ENCODE results near the gene PRDM16.
A peak's percentile ranks its signal among the peaks of the same experiment; 100 is the strongest.

The PRDM16 gene

DNA sequence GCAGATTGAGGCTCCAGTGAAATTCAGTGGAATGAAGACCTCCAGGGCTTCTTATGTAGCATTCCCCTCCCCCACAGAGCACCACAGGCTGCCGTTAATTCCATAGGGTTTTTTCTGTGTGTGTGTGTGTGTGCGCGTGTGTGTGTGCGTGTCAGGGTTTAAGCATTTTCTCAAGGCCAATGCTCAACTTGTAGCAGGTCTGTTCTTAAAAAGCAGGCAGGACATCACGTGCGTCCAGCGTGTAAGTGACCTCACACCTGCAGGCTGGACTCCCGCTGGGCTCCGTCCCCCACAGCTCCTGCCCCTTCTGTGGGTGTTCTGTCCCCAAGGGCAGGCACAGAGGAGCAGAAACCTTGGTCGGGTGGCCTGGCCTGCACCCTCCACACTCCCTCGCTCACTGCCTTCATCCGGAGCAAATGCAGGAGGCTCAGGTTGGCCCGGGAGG lies 5.3 kb downstream of the PRDM16 start:
- DNase-seq: no peak
- Histone ChIP-seq H4K91ac (ENCODE audit: low read length) (no peak overlapping the region), H3K79me1 (replicated peaks; ENCODE audit: low read length, poor library complexity, severe bottlenecking) (no peaks in the 10 kb centered on the region), H3K9me3 (ENCODE audit: control insufficient read depth, low read length) (no peaks in the 10 kb centered on the region), H3K14ac (ENCODE audit: low read length in 2 of 2) (no peak overlapping the region), H3K4ac (ENCODE audit: low read depth in 1 of 2, low read length in 2 of 2) (no peak overlapping the region), H2BK12ac (ENCODE audit: low read length in 2 of 2) (no peak overlapping the region), H2AK5ac (ENCODE audit: low read length, severe bottlenecking) (no peak overlapping the region), H3K4me1 (ENCODE audit: control insufficient read depth, insufficient read depth, low read depth, low read length) (peaks cover 6% of the 10 kb centered on the region), H3K27me3 (ENCODE audit: control insufficient read depth in 1 of 2, insufficient read depth in 1 of 2, low read length in 2 of 2) (peaks cover 45 to 84% of the 10 kb centered on the region in 2 experiments), H4K8ac (ENCODE audit: low read length) (no peak overlapping the region), H3K4me3 (ENCODE audit: insufficient read depth in 1 of 2, low read depth in 1 of 2, low read length in 2 of 2) (no peak overlapping the region), H3K23ac (ENCODE audit: low read length in 2 of 2) (no peak overlapping the region), H3K4me2 (ENCODE audit: low read length, poor library complexity, severe bottlenecking) (no peak overlapping the region), H2BK5ac (ENCODE audit: low read depth, low read length, poor library complexity, severe bottlenecking) (no peak overlapping the region), H3K36me3 (ENCODE audit: control insufficient read depth in 1 of 2, insufficient read depth in 2 of 2, low read depth in 1 of 2, low read length in 2 of 2) (no peaks in the 10 kb centered on the region), H2BK15ac (ENCODE audit: low read depth, poor library complexity, severe bottlenecking) (no peak overlapping the region), H2BK120ac (ENCODE audit: low read depth, low read length) (no peak overlapping the region), H3K9ac (ENCODE audit: low read length) (no peak overlapping the region), H3K18ac (ENCODE audit: low read depth in 1 of 2, low read length in 2 of 2) (no peak overlapping the region), H2AFZ (ENCODE audit: low read depth, low read length) (no peak overlapping the region), H3K27ac (ENCODE audit: low read length, poor library complexity, severe bottlenecking) (no peak overlapping the region)
- WGBS: 74% methylated on average over 13 of the region's 13 CpGs

DNA sequence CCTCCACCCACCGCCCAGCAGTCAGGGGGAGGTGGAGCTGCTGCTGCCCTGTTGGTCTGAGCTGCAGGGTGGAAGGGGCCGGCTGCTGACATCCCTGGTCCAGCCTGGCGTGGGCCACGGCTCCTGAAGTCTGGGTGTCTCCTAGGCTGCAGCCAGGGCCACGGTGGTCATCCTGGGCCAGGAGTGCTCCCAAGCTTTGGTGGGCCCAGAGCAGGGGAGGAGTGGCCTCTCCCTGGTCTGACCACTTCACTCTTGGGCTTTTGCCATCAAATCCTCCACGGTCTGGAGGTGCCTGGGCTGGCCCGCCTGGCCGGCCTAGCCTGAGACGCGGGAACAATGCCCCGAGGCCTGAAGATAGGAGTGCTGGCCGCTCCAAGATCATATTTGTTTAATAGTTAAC lies 5.8 kb downstream of the PRDM16 start:
- H3K27me3 ChIP-seq (ENCODE audit: control insufficient read depth in 1 of 2, insufficient read depth in 1 of 2, low read length in 2 of 2): peaks cover 45 to 89% of the 10 kb centered on the region in 2 experiments
- 86% methylated on average over 11 of the region's 12 CpGs for WGBS
- H2AK5ac ChIP-seq (ENCODE audit: low read length, severe bottlenecking): no peak overlapping the region
- H2AFZ ChIP-seq (ENCODE audit: low read depth, low read length): no peak overlapping the region
- H2BK120ac ChIP-seq (ENCODE audit: low read depth, low read length): no peak overlapping the region
- no peak overlapping the region for H3K27ac ChIP-seq (ENCODE audit: low read length, poor library complexity, severe bottlenecking)
- H3K9ac ChIP-seq (ENCODE audit: low read length): no peak overlapping the region
- no peak overlapping the region for H2BK5ac ChIP-seq (ENCODE audit: low read depth, low read length, poor library complexity, severe bottlenecking)
- no peak overlapping the region for H4K91ac ChIP-seq (ENCODE audit: low read length)
- H3K79me1 ChIP-seq (replicated peaks; ENCODE audit: low read length, poor library complexity, severe bottlenecking): no peaks in the 10 kb centered on the region
- no peak overlapping the region for H2BK15ac ChIP-seq (ENCODE audit: low read depth, poor library complexity, severe bottlenecking)
- H3K14ac ChIP-seq (ENCODE audit: low read length in 2 of 2): no peak overlapping the region
- no peaks in the 10 kb centered on the region for H3K9me3 ChIP-seq (ENCODE audit: control insufficient read depth, low read length)
- H4K8ac ChIP-seq (ENCODE audit: low read length): no peak overlapping the region
- no peak overlapping the region for H3K4me3 ChIP-seq (ENCODE audit: insufficient read depth in 1 of 2, low read depth in 1 of 2, low read length in 2 of 2)
- H3K4ac ChIP-seq (ENCODE audit: low read depth in 1 of 2, low read length in 2 of 2): no peak overlapping the region
- no peak overlapping the region for H3K23ac ChIP-seq (ENCODE audit: low read length in 2 of 2)
- DNase-seq: no peak
- no peak overlapping the region for H3K4me2 ChIP-seq (ENCODE audit: low read length, poor library complexity, severe bottlenecking)
- H2BK12ac ChIP-seq (ENCODE audit: low read length in 2 of 2): no peak overlapping the region
- H3K4me1 ChIP-seq (ENCODE audit: control insufficient read depth, insufficient read depth, low read depth, low read length): peaks cover 4% of the 10 kb centered on the region
- H3K18ac ChIP-seq (ENCODE audit: low read depth in 1 of 2, low read length in 2 of 2): no peak overlapping the region
- no peaks in the 10 kb centered on the region for H3K36me3 ChIP-seq (ENCODE audit: control insufficient read depth in 1 of 2, insufficient read depth in 2 of 2, low read depth in 1 of 2, low read length in 2 of 2)

DNA sequence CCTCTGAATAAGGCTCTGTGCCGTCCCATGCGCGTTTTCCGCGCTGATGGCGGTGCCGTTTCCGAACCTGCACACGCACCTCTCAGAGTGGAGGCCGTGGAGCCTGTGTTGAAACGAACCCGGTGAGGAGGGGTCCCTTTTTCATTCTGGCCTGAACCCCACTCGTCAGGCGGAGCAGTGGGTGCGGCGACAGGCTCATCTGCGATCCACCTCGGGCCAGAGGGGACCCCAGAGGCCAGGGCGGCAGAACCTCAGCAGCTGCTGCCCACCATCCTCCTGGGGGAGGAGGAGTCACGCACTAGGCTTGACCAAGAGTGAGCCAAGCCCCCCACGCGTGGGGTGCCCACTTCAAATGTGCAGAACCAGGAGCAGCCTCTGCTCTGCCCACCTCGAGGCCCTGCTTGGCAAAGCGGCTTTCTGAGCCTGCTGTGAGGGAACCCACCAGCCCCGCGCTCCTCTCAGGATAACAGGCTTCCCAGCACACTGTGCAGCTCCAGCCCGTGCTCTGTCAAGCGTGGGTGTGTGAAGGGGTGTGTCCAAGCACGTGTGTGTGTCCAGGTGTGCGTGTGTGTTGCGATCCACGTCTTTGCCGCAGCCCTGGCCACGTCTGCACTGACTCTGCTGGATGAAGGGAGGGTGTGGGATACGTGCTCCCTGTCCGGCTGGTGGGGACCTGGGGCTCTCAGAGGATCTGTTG lies 6.8 kb downstream of the PRDM16 start:
- Histone ChIP-seq H2BK15ac (ENCODE audit: low read depth, poor library complexity, severe bottlenecking) (peak overlapping the region; percentile 67), H4K91ac (ENCODE audit: low read length) (peak overlapping the region; percentile 35), H2BK120ac (ENCODE audit: low read depth, low read length) (no peak overlapping the region), H3K9me3 (ENCODE audit: control insufficient read depth, low read length) (no peaks in the 10 kb centered on the region), H2BK5ac (ENCODE audit: low read depth, low read length, poor library complexity, severe bottlenecking) (no peak overlapping the region), H3K36me3 (ENCODE audit: control insufficient read depth in 1 of 2, insufficient read depth in 2 of 2, low read depth in 1 of 2, low read length in 2 of 2) (no peaks in the 10 kb centered on the region), H2AK5ac (ENCODE audit: low read length, severe bottlenecking) (no peak overlapping the region), H3K23ac (ENCODE audit: low read length in 2 of 2) (no peak overlapping the region), H3K27ac (ENCODE audit: low read length, poor library complexity, severe bottlenecking) (no peak overlapping the region), H2AFZ (ENCODE audit: low read depth, low read length) (no peak overlapping the region), H4K8ac (ENCODE audit: low read length) (no peak overlapping the region), H3K4ac (ENCODE audit: low read depth in 1 of 2, low read length in 2 of 2) (no peak overlapping the region), H2BK12ac (ENCODE audit: low read length in 2 of 2) (no peak overlapping the region), H3K4me2 (ENCODE audit: low read length, poor library complexity, severe bottlenecking) (no peak overlapping the region), H3K14ac (ENCODE audit: low read length in 2 of 2) (no peak overlapping the region), H3K27me3 (ENCODE audit: control insufficient read depth in 1 of 2, insufficient read depth in 1 of 2, low read length in 2 of 2) (peaks cover 45 to 93% of the 10 kb centered on the region in 2 experiments), H3K18ac (ENCODE audit: low read depth in 1 of 2, low read length in 2 of 2) (no peak overlapping the region), H3K79me1 (replicated peaks; ENCODE audit: low read length, poor library complexity, severe bottlenecking) (no peaks in the 10 kb centered on the region), H3K4me3 (ENCODE audit: insufficient read depth in 1 of 2, low read depth in 1 of 2, low read length in 2 of 2) (no peak overlapping the region), H3K4me1 (ENCODE audit: control insufficient read depth, insufficient read depth, low read depth, low read length) (no peaks in the 10 kb centered on the region), H3K9ac (ENCODE audit: low read length) (no peak overlapping the region)
- 86% methylated on average over 36 of the region's 36 CpGs for WGBS
- DNase-seq: no peak

DNA sequence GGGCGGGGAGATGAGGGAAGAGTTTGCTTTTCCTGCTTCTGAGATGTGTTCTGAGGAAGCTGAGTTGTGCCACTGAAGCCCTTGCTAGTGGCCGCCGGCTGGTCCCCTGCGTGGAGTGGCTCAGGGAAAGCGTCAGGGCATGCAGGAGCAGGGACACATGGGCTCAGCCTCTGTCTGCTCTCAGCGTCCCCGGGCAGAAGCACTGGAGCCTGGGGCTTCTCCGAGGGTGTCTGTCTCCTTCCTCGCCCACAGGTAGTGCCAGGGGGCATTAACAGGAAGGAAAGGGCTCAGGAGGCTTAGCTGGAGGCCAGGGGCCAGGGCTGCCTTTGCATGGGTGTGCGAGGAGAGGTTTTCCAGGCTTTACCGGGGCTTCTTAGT lies 7.3 kb downstream of the PRDM16 start:
- H3K4me1 ChIP-seq (ENCODE audit: control insufficient read depth, insufficient read depth, low read depth, low read length): no peaks in the 10 kb centered on the region
- no peak overlapping the region for H2AFZ ChIP-seq (ENCODE audit: low read depth, low read length)
- no peak overlapping the region for H3K9ac ChIP-seq (ENCODE audit: low read length)
- no peak overlapping the region for H4K8ac ChIP-seq (ENCODE audit: low read length)
- H3K79me1 ChIP-seq (replicated peaks; ENCODE audit: low read length, poor library complexity, severe bottlenecking): no peaks in the 10 kb centered on the region
- H3K27me3 ChIP-seq (ENCODE audit: control insufficient read depth in 1 of 2, insufficient read depth in 1 of 2, low read length in 2 of 2): peaks cover 42 to 92% of the 10 kb centered on the region in 2 experiments
- no peak overlapping the region for H2AK5ac ChIP-seq (ENCODE audit: low read length, severe bottlenecking)
- no peak overlapping the region for H3K4me3 ChIP-seq (ENCODE audit: insufficient read depth in 1 of 2, low read depth in 1 of 2, low read length in 2 of 2)
- no peak overlapping the region for H3K23ac ChIP-seq (ENCODE audit: low read length in 2 of 2)
- H3K9me3 ChIP-seq (ENCODE audit: control insufficient read depth, low read length): no peaks in the 10 kb centered on the region
- no peak overlapping the region for H2BK120ac ChIP-seq (ENCODE audit: low read depth, low read length)
- no peak overlapping the region for H2BK12ac ChIP-seq (ENCODE audit: low read length in 2 of 2)
- no peaks in the 10 kb centered on the region for H3K36me3 ChIP-seq (ENCODE audit: control insufficient read depth in 1 of 2, insufficient read depth in 2 of 2, low read depth in 1 of 2, low read length in 2 of 2)
- H3K14ac ChIP-seq (ENCODE audit: low read length in 2 of 2): no peak overlapping the region
- H3K18ac ChIP-seq (ENCODE audit: low read depth in 1 of 2, low read length in 2 of 2): no peak overlapping the region
- no peak overlapping the region for H2BK5ac ChIP-seq (ENCODE audit: low read depth, low read length, poor library complexity, severe bottlenecking)
- H4K91ac ChIP-seq (ENCODE audit: low read length): no peak overlapping the region
- 87% methylated on average over 11 of the region's 11 CpGs for WGBS
- H2BK15ac ChIP-seq (ENCODE audit: low read depth, poor library complexity, severe bottlenecking): no peak overlapping the region
- no peak overlapping the region for H3K4me2 ChIP-seq (ENCODE audit: low read length, poor library complexity, severe bottlenecking)
- no peak overlapping the region for H3K27ac ChIP-seq (ENCODE audit: low read length, poor library complexity, severe bottlenecking)
- H3K4ac ChIP-seq (ENCODE audit: low read depth in 1 of 2, low read length in 2 of 2): no peak overlapping the region
- no peak for DNase-seq
